KG1 (cell line): ENCODE measurements around the gene TOMM34.

Experiments used
- DNase-seq: peaks from one replicate; lab custom pipeline; 2025; lab: John Stamatoyannopoulos, UW

TOMM34 gene

GRCh38 chr20:44960103-44960852 is at the start of gene TOMM34:
Gene TOMM34, minus strand, starts transcription at chr20:44960397. Its CDS starts 64 bp downstream, at chr20:44960333.
- peak; percentile 90 for DNase-seq

GRCh38 chr20:45008521-45009049 is 48.4 kb upstream of the TOMM34 start:
- DNase-seq, result no peak

GRCh38 chr20:44997668-44998067 is 37.5 kb upstream of the TOMM34 start:
- no peak for DNase-seq

- DNase-seq, result no peak
Measured at GRCh38 chr20:44997171-44997570, 37.0 kb upstream of the TOMM34 start.

- no peak for DNase-seq
Measured at GRCh38 chr20:44993343-44993742, 33.1 kb upstream of the TOMM34 start.

- no peak for DNase-seq
Measured at GRCh38 chr20:44990957-44991356, 30.8 kb upstream of the TOMM34 start.

GRCh38 chr20:44990425-44990824 is 30.2 kb upstream of the TOMM34 start:
- no peak for DNase-seq

GRCh38 chr20:44988631-44989171 is 28.5 kb upstream of the TOMM34 start:
- no peak for DNase-seq

GRCh38 chr20:44983093-44983674 is 23.0 kb upstream of the TOMM34 start:
- DNase-seq, result no peak

GRCh38 chr20:44981736-44982406 is 21.7 kb upstream of the TOMM34 start:
- DNase-seq, result no peak

GRCh38 chr20:44979090-44979621 is 19.0 kb upstream of the TOMM34 start:
- peak; percentile 59 for DNase-seq

- no peak for DNase-seq
Measured at GRCh38 chr20:44976698-44977097, 16.5 kb upstream of the TOMM34 start.

GRCh38 chr20:44973053-44973452 is 12.9 kb upstream of the TOMM34 start:
- no peak for DNase-seq

- DNase-seq, result peak; percentile 42
Measured at GRCh38 chr20:44970243-44970757, 10.1 kb upstream of the TOMM34 start.

GRCh38 chr20:44969300-44969894 is 9.2 kb upstream of the TOMM34 start:
- no peak for DNase-seq

- no peak for DNase-seq
Measured at GRCh38 chr20:44967207-44967807, 7.1 kb upstream of the TOMM34 start.

- peak; percentile 96 for DNase-seq
Measured at GRCh38 chr20:44966030-44966961, 6.1 kb upstream of the TOMM34 start, which contains the start of gene STK4. Gene STK4, plus strand, starts transcription at chr20:44966512. Its CDS starts 57 bp downstream, at chr20:44966569.

GRCh38 chr20:44965651-44966029 is 5.4 kb upstream of the TOMM34 start:
- no peak for DNase-seq

- DNase-seq, result no peak
Measured at GRCh38 chr20:44963325-44964215, 3.4 kb upstream of the TOMM34 start.
